Smooth muscle cell (in vitro differentiated cells): ENCODE measurements around the gene DGKD. TPM values are rescaled to one million over a fixed set of nuclear protein-coding genes. Genes with fewer than 3 reads are reported as not detected.

Source experiments
- DNase-seq: peaks from one replicate; lab custom pipeline; 2025; ENCODE audit not compliant: unreplicated experiment; lab: John Stamatoyannopoulos, UW
- H2AFZ ChIP-seq: fragments of 200-600 bp; sonication (generic); 2 replicates; pipeline ENCODE4 v1.6.0; 2016; ENCODE audit warnings: antibody characterized with exemption, low read depth, mild to moderate bottlenecking
- H3F3A ChIP-seq: fragments of 200-600 bp; sonication (generic); 2 replicates; pipeline ENCODE4 v1.6.0; 2017; ENCODE audit warnings: antibody characterized with exemption, low read depth
- H3K27ac ChIP-seq: fragments of 200-600 bp; sonication (generic); 2 replicates; pipeline ENCODE4 v1.5.1; 2016; ENCODE audit warnings: low read depth, mild to moderate bottlenecking
- H3K27me3 ChIP-seq: fragments of 200-600 bp; sonication (generic); 2 replicates; pipeline ENCODE4 v1.6.1; 2016; ENCODE audit warnings: low read depth, mild to moderate bottlenecking
- H3K36me3 ChIP-seq: fragments of 200-600 bp; sonication (generic); 2 replicates; pipeline ENCODE4 v1.5.1; 2016; ENCODE audit warnings: low read depth
- H3K4me1 ChIP-seq: fragments of 200-600 bp; sonication (generic); 2 replicates; pipeline ENCODE4 v1.5.1; 2016; ENCODE audit warnings: low read depth
- H3K4me2 ChIP-seq: fragments of 200-600 bp; sonication (generic); 2 replicates; pipeline ENCODE4 v1.6.0; 2016; ENCODE audit warnings: mild to moderate bottlenecking
- H3K4me3 ChIP-seq: fragments of 200-600 bp; sonication (generic); 2 replicates; pipeline ENCODE4 v1.5.1; 2016; ENCODE audit warnings: mild to moderate bottlenecking
- H3K79me2 ChIP-seq: fragments of 200-600 bp; sonication (generic); 2 replicates; pipeline ENCODE4 v1.6.0; 2016; ENCODE audit warnings: low read depth, mild to moderate bottlenecking
- H3K9ac ChIP-seq: fragments of 200-600 bp; sonication (generic); 2 replicates; pipeline ENCODE4 v1.6.0; 2016; ENCODE audit warnings: low read depth
- H3K9me3 ChIP-seq: fragments of 200-600 bp; sonication (generic); replicated peaks from 2 replicates; pipeline ENCODE4 v1.5.1; 2016; ENCODE audit warnings: low read depth
- H4K20me1 ChIP-seq: fragments of 200-600 bp; sonication (generic); 2 replicates; pipeline ENCODE4 v1.6.0; 2016; ENCODE audit warnings: low read depth
- CTCF ChIP-seq: fragments of 200-600 bp; sonication (generic); IDR thresholded peaks from 2 replicates; pipeline ENCODE4 v1.5.1; 2017; ENCODE audit warnings: borderline replicate concordance, mild to moderate bottlenecking, antibody characterized with exemption; ENCODE audit not compliant: insufficient read depth, poor library complexity, severe bottlenecking
- WGBS: methylation state at CpG from one replicate; pipeline ENCODE4 v1.1.7; 2016; ENCODE audit warnings: low lambda C conversion rate; 5-methylcytosine and 5-hydroxymethylcytosine counted together
- polyA plus RNA-seq: library from polyadenylated mRNA; unstranded; fragments of >200 nt; fragmentation: Nextera tagmentation; extraction: Ambion mirVana; gene quantifications from 2 replicates; pipeline ENCODE4 v1.2.1, GENCODE V29; 2016
- total RNA-seq: library from RNA; depleted of rRNA; stranded (reverse); fragments of >200 nt; gene quantifications from 2 replicates; pipeline ENCODE4 v1.2.3, GENCODE V29; 2014

The DGKD gene
- total and polyA plus RNA-seq, 2 experiments from 2014 or later = 12.2 to 14.2 TPM

GRCh38 chr2:233444501-233444900 lies 90.2 kb downstream of the DGKD start:
- H3K27ac ChIP-seq = no peak overlapping the region
- no peaks in the 10 kb centered on the region for H3K36me3 ChIP-seq
- DNase-seq = no peak
- no peak for TF ChIP-seq CTCF
- H3F3A ChIP-seq = no peaks in the 10 kb centered on the region
- H2AFZ ChIP-seq = no peak overlapping the region
- no peak overlapping the region for H3K9ac ChIP-seq
- no peaks in the 10 kb centered on the region for H3K27me3 ChIP-seq
- no peaks in the 10 kb centered on the region for H3K4me1 ChIP-seq
- no peak overlapping the region for H3K4me3 ChIP-seq
- WGBS = 98% methylated on average over 11 of the region's 11 CpGs
- no peaks in the 10 kb centered on the region for H4K20me1 ChIP-seq
- H3K4me2 ChIP-seq = no peak overlapping the region
- H3K9me3 ChIP-seq = no peaks in the 10 kb centered on the region
- no peaks in the 10 kb centered on the region for H3K79me2 ChIP-seq

DNA sequence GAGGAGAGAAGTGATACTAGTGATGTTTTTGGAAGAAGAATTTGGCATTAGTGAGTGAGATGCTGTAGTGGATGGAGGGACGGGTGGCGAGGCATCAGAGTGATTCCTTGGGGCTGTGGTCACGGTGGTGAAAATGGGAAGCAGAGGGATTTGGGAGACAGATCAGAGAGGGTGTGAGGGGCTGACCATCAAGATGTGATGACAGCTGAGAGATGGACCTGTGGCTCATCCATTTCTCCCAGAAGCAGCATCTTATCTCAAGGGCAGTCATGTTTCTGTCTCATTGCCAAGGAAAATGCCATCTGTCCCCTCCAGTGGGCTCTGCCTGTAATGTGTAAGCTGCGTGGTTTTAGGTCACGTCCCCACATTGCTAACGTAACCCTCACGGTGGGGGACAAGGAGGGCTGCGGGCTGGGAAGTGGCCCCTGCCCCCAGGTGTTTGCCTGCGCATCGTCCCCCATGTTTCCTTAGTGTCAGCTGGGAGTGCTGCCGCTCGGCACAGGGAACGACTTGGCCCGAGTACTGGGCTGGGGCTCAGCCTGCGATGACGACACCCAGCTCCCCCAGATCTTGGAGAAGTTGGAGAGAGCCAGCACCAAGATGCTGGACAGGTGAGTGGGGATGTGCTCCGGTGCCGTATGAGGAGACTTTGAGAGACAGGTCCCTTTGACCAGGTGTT lies 91.0 kb downstream of the DGKD start:
- 94% methylated on average over 18 of the region's 18 CpGs for WGBS
- no peak overlapping the region for H2AFZ ChIP-seq

DNA sequence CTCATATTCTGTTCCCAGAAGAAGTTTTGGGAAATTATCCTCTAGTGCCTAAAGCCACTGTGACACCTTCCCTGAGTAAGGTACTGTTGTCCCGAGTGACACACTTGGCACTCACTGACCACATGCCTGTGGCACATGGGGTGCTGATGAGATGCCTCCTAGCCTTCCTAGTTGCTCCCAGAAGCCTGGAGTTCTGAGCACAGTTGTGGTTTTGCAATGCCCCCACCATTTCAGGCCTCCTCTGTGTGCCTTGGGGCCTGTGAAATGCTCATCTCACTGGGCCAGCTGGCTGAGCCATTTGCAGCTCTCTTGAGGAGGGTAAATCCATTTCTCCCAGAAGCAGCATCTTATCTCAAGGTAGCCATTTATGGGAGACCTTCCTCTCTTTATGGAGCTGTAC lies 91.8 kb downstream of the DGKD start:
- no peak for DNase-seq
- 79% methylated on average over 1 of the region's 1 CpG for WGBS
- no peak overlapping the region for H3K4me2 ChIP-seq

More for the DNA sequence above, 91.0 kb downstream of the DGKD start:
- H3K4me1 ChIP-seq = no peaks in the 10 kb centered on the region
- no peak overlapping the region for H3K4me3 ChIP-seq
- H3K4me2 ChIP-seq = no peak overlapping the region
- no peaks in the 10 kb centered on the region for H3K9me3 ChIP-seq
- DNase-seq = no peak
- H3K27me3 ChIP-seq = no peaks in the 10 kb centered on the region
- TF ChIP-seq CTCF = no peak
- H3K79me2 ChIP-seq = no peaks in the 10 kb centered on the region
- H3K27ac ChIP-seq = no peak overlapping the region
- no peak overlapping the region for H3K9ac ChIP-seq
- no peaks in the 10 kb centered on the region for H3K36me3 ChIP-seq
- H3F3A ChIP-seq = no peaks in the 10 kb centered on the region
- H4K20me1 ChIP-seq = no peaks in the 10 kb centered on the region

More for the DNA sequence above, 91.8 kb downstream of the DGKD start:
- Histone ChIP-seq H3K27ac (no peak overlapping the region), H3K4me1 (no peaks in the 10 kb centered on the region), H3K9ac (no peak overlapping the region), H4K20me1 (no peaks in the 10 kb centered on the region), H3K27me3 (no peaks in the 10 kb centered on the region), H3K4me3 (no peak overlapping the region), H3K79me2 (no peaks in the 10 kb centered on the region), H3F3A (no peaks in the 10 kb centered on the region), H2AFZ (no peak overlapping the region), H3K9me3 (no peaks in the 10 kb centered on the region), H3K36me3 (no peaks in the 10 kb centered on the region)
- TF ChIP-seq CTCF = no peak
